ENCODE measurements around the gene ZNF232.

DNA sequence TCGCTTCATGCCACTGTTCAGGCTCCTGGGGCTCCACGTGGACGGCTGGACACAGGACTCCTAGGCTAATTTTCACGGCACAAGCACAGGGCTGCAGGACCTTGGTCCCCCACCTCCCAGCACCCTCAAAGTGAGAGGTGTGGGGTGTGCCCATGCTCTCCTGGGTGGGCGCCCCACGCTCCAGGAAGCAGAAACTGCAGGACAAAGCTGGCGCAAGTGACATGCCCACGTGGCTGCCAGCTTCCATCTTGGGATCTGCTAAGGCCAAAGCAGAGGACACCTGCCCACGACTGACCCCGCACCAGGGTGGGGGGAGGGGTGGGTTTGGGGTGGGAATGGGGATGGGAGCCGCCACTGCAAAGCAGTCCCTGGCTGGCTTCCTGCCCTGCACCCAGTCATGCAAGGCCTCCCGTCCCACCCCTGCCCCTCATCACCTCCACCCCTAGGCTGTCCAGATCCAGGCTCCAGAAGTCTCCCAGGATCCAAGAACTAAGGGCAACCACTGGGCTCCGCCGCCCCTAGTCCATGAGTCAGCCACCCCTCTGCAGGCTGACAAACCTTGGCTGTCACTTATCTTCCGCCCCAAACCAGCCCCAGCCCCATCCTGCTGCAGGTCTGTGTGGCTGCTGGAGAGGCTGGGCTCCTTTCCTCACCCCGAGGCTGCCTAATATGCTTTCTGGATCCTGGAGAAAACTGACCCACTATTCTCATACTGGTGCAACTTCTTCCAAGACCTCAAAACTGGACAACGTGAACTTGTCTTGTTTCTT is 15.2 kb upstream of the ZNF232 start:
- TF ChIP-seq, protein P1, sequence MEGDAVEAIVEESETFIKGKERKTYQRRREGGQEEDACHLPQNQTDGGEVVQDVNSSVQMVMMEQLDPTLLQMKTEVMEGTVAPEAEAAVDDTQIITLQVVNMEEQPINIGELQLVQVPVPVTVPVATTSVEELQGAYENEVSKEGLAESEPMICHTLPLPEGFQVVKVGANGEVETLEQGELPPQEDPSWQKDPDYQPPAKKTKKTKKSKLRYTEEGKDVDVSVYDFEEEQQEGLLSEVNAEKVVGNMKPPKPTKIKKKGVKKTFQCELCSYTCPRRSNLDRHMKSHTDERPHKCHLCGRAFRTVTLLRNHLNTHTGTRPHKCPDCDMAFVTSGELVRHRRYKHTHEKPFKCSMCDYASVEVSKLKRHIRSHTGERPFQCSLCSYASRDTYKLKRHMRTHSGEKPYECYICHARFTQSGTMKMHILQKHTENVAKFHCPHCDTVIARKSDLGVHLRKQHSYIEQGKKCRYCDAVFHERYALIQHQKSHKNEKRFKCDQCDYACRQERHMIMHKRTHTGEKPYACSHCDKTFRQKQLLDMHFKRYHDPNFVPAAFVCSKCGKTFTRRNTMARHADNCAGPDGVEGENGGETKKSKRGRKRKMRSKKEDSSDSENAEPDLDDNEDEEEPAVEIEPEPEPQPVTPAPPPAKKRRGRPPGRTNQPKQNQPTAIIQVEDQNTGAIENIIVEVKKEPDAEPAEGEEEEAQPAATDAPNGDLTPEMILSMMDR (IDR thresholded peaks at IDR 0.05 in 8 of 11, conservative IDR thresholded peaks at IDR 0.05 in 3 of 11): no peak
- no peak for TF ChIP-seq POLR2AphosphoS5 (IDR thresholded peaks at IDR 0.05)
